HG03571 (cell line): ENCODE data around the gene INTU.
"Not testable (repeated sequence)": the region's sequence is repeated elsewhere in the genome, so short reads cannot be mapped to it uniquely, and the experiment has no call there.

ENCODE experiments used
- ATAC-seq: cut with Tn5 transposase; IDR thresholded peaks from one replicate; pipeline ENCODE4 v1.9.1; 2021; ENCODE audit not compliant: unreplicated experiment

INTU gene

DNA sequence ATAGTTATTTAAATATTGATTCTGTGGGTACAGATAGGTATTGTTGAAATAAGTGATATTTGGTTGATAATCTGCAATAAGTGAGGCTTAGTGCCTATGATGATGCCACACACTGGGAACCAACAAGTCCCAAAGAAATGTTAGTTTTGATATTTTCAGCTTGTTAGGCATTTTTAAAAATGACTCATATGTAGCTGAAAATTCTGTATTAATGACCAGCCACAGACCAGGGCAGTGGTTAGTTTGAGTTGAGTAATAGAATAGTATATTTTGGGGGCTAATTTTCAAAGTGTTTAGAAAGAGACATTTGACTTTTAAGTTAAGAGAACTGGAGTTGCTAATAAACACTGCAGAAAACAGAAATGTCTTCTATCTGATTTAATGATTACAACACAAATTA lies 9.4 kb downstream of the INTU start:
- no peak for ATAC-seq

- no peak for ATAC-seq
Observed at GRCh38 chr4:127643791-127644190, 11.0 kb downstream of the INTU start.

- no peak for ATAC-seq
Observed at GRCh38 chr4:127648061-127648460, 15.3 kb downstream of the INTU start.

GRCh38 chr4:127655590-127655989 lies 22.8 kb downstream of the INTU start:
- ATAC-seq: not testable (repeated sequence)

- no peak for ATAC-seq
Observed at GRCh38 chr4:127656047-127656680, 23.4 kb downstream of the INTU start.

GRCh38 chr4:127660284-127660885 lies 27.6 kb downstream of the INTU start:
- ATAC-seq: no peak

DNA sequence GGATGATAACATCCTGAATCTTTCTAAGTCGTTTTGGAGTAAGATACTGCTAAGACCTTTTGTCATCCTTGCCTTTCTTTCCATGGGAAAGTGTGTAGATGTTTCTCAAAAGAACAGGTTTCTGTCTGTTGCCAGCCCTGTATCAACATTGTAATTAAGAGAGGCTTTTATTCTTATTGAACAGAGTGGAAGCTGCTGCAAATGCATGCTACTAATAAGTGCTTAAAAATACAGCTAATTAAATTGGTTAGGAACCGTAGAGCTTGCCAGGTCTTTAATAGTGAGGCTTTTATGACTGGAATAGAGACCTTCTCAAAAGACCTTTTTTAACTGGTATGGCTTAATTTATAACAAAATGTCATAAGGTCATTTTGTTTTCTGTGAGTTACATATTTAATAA lies 34.4 kb downstream of the INTU start:
- ATAC-seq: no peak

GRCh38 chr4:127667772-127668171 lies 35.0 kb downstream of the INTU start:
- no peak for ATAC-seq

- no peak for ATAC-seq
Observed at GRCh38 chr4:127668770-127669169, 36.0 kb downstream of the INTU start.

- ATAC-seq: no peak
Observed at GRCh38 chr4:127669691-127670090, 36.9 kb downstream of the INTU start.

DNA sequence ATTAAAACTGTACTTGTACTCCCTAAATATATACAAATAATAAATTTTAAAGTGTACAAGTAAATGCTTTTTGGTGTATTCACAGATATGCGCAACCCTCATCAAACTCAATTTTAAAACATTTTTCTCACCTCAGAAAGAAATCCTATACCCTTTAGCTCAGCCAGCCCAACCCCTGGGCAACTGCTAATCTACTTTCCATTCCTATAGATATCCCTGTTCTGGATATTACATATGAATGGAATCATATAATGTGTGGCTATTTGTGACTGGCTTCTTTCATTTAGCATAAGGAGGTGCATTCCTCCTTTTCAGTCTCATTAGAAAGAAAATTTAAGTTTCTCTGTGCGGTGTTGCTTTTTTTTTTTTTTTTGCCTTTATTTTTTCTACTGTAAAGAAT lies 39.4 kb downstream of the INTU start:
- ATAC-seq: no peak

GRCh38 chr4:127685292-127685691 lies 52.5 kb downstream of the INTU start:
- no peak for ATAC-seq

GRCh38 chr4:127686658-127687057 lies 53.9 kb downstream of the INTU start:
- no peak for ATAC-seq

DNA sequence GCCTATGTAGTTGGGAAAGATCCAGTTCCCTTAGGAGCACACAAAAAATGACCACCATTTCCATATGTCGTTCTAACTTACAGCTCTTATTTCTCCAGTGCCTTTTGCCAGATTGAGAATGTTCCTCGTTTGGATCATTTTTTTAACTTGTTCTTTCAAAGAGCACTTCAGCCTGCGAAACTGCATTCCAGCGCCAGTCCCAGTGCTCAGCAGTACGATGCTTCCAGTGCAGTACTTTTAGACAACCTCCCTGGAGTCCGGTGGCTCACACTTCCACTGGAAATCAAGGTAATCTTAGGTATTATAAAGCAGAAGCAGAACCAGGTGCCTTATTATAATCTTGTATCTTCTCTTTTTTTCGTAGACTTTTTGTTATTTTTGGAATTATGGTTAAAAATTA lies 54.8 kb downstream of the INTU start:
- ATAC-seq: no peak

GRCh38 chr4:127698789-127699200 lies 66.0 kb downstream of the INTU start:
- ATAC-seq: peak; percentile 100

- no peak for ATAC-seq
Observed at GRCh38 chr4:127708985-127709384, 76.2 kb downstream of the INTU start.

DNA sequence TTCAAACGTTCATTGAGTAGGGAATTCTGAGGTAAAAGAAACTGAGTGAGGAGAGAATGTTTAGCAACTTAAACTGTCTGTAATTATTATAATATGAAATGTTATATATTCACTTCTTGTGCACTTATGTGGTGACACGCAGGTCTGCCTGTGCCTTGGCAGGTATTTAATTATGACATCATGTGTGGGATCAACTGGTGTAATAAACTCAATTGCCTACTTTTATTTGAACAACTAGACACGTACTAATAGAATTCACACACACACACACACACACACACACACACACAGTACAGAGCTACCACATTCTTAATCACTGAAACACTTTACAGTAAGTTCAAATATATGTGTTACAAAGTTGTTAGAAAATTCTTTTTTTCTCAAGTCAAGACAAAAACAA lies 76.7 kb downstream of the INTU start:
- no peak for ATAC-seq

DNA sequence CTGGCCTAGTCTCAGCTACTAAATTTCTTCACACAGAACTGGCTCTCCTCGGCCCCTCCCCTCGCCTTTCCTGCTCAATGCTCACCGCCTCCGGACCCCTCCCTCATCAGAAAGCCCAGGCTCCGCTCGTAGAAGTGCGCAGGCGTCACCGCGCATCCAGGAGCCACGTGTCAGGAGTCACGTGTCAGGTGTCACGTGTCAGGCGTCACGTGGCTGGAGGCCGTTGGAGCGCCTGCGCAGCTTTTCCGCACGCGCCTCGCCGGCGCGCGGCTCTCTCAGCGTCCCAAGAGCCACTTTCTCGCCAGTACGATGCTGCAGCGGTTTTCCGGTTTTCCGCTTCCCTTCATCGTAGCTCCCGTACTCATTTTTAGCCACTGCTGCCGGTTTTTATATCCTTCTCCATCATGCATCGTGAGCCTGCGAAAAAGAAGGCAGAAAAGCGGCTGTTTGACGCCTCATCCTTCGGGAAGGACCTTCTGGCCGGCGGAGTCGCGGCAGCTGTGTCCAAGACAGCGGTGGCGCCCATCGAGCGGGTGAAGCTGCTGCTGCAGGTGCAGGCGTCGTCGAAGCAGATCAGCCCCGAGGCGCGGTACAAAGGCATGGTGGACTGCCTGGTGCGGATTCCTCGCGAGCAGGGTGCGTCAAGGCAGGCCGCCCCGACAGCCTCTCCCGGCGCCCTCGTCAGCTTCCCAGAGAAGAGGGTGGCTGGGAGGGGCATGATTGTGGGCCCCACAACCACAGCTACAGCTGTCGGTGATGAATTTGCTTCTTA lies 97.6 kb downstream of the INTU start, which contains the start of gene SLC25A31:
Gene SLC25A31, plus strand, starts transcription at position 259 of the 772 bp plus-strand sequence. Its CDS starts 146 bp downstream, at position 405.
- ATAC-seq: no peak

- ATAC-seq: no peak
Observed at GRCh38 chr4:127731406-127731805, 98.6 kb downstream of the INTU start.

- ATAC-seq: peak; percentile 90
Observed at GRCh38 chr4:127732623-127733328, 100.0 kb downstream of the INTU start.

- ATAC-seq: no peak
Observed at GRCh38 chr4:127734976-127735375, 102.2 kb downstream of the INTU start.
